ENCODE data around the gene SLC25A43.
A peak's percentile ranks its signal among the peaks of the same experiment; 100 is the strongest.
"Not testable (repeated sequence)": the region's sequence is repeated elsewhere in the genome, so short reads cannot be mapped to it uniquely, and the experiment has no call there.

The SLC25A43 gene

GRCh38 chrX:119468551-119469312 is 69.6 kb downstream of the SLC25A43 start:
- DNase-seq: peak; percentile 50

- DNase-seq: no peak
Measured at GRCh38 chrX:119469313-119469635, 70.1 kb downstream of the SLC25A43 start.

GRCh38 chrX:119474615-119475388 is 75.7 kb downstream of the SLC25A43 start:
- no peak for DNase-seq

- DNase-seq: no peak
Measured at GRCh38 chrX:119475389-119476101, 76.4 kb downstream of the SLC25A43 start.

GRCh38 chrX:119477812-119478232 is 78.7 kb downstream of the SLC25A43 start:
- DNase-seq: no peak

GRCh38 chrX:119478504-119478903 is 79.4 kb downstream of the SLC25A43 start:
- DNase-seq: no peak

- no peak for DNase-seq
Measured at GRCh38 chrX:119479845-119480244, 80.7 kb downstream of the SLC25A43 start.

- no peak for DNase-seq
Measured at GRCh38 chrX:119481323-119481801, 82.2 kb downstream of the SLC25A43 start.

- DNase-seq: no peak
Measured at GRCh38 chrX:119482041-119482440, 82.9 kb downstream of the SLC25A43 start.

- DNase-seq: peak; percentile 34
Measured at GRCh38 chrX:119482481-119483480, 83.6 kb downstream of the SLC25A43 start.

GRCh38 chrX:119486745-119487144 is 87.6 kb downstream of the SLC25A43 start:
- no peak for DNase-seq

- DNase-seq: not testable (repeated sequence)
Measured at GRCh38 chrX:119487766-119488165, 88.6 kb downstream of the SLC25A43 start.

GRCh38 chrX:119488749-119489148 is 89.6 kb downstream of the SLC25A43 start:
- no peak for DNase-seq

- no peak for DNase-seq
Measured at GRCh38 chrX:119489212-119490074, 90.3 kb downstream of the SLC25A43 start.

- no peak for DNase-seq
Measured at GRCh38 chrX:119492463-119492862, 93.3 kb downstream of the SLC25A43 start.

- DNase-seq: not testable (repeated sequence)
Measured at GRCh38 chrX:119493851-119494495, 94.8 kb downstream of the SLC25A43 start.

- no peak for DNase-seq
Measured at GRCh38 chrX:119495734-119496726, 96.9 kb downstream of the SLC25A43 start.

GRCh38 chrX:119497185-119497584 is 98.0 kb downstream of the SLC25A43 start:
- DNase-seq: no peak

GRCh38 chrX:119500061-119500800 is 101.1 kb downstream of the SLC25A43 start:
- no peak for DNase-seq

Measured in NCI-H526 treated with DMSO at 0.1 percent for 48 hours (cell line).